Caco-2 (cell line): ENCODE data around the gene BAG3. TPM values are rescaled to one million over a fixed set of nuclear protein-coding genes. Genes with fewer than 3 reads are reported as not detected.

Experiments
- BruUV-seq: library from RNA; stranded (reverse); fragments of 400-500 nt; replicated peaks from 2 replicates; lab custom pipeline; 2021; lab: Mats Ljungman, UMichigan
- CTCF ChIA-PET: fragments of 300-600 bp; sonication (Branson Sonifier 250); formaldehyde crosslinking; loops from one replicate; lab custom pipeline; 2022; ENCODE audit warnings: antibody characterized with exemption; lab: Charles Lee
- POLR2A ChIA-PET: fragments of 300-600 bp; sonication (Branson Sonifier 250); formaldehyde crosslinking; loops from one replicate; lab custom pipeline; 2022; ENCODE audit warnings: antibody characterized with exemption; lab: Charles Lee
- DNase-seq, 2 experiments: peaks; one replicate each; pipeline versions ENCODE4 v3.0.0 to v3.0.0-alpha.2; 2020 to 2022
- H3K27me3 ChIP-seq: replicated peaks from 2 replicates; pipeline ENCODE4 v1.6.0; 2011; ENCODE audit warnings: low read length; ENCODE audit not compliant: control insufficient read depth, insufficient read depth
- H3K36me3 ChIP-seq: 2 replicates; pipeline ENCODE4 v1.5.1; 2011; ENCODE audit warnings: low read length; ENCODE audit not compliant: control insufficient read depth, insufficient read depth
- H3K4me1 ChIP-seq: fragments of 250-450 bp; sonication (Bioruptor Pico); 2 replicates; pipeline ENCODE4 v1.5.1; 2020; ENCODE audit warnings: mild to moderate bottlenecking
- H3K4me3 ChIP-seq: 2 replicates; pipeline ENCODE4 v1.5.1; 2011; ENCODE audit warnings: low read depth, mild to moderate bottlenecking, control low read depth, low read length
- H3K9me3 ChIP-seq: fragments of 250-450 bp; sonication (Bioruptor Pico); 2 replicates; pipeline ENCODE4 v1.5.1; 2020; ENCODE audit warnings: mild to moderate bottlenecking, moderate library complexity
- H3K27ac Mint-ChIP-seq: one replicate; pipeline ENCODE4 v1.8.0; 2022; ENCODE audit warnings: mixed read lengths; ENCODE audit not compliant: unreplicated experiment
- H3K27me3 Mint-ChIP-seq: one replicate; pipeline ENCODE4 v1.8.0; 2022; ENCODE audit warnings: mixed read lengths; ENCODE audit not compliant: insufficient read depth, unreplicated experiment
- H3K36me3 Mint-ChIP-seq: one replicate; pipeline ENCODE4 v1.8.0; 2022; ENCODE audit warnings: mild to moderate bottlenecking, mixed read lengths; ENCODE audit not compliant: insufficient read depth, unreplicated experiment
- H3K4me1 Mint-ChIP-seq: one replicate; pipeline ENCODE4 v1.8.0; 2022; ENCODE audit warnings: low read depth, mixed read lengths; ENCODE audit not compliant: unreplicated experiment
- H3K4me3 Mint-ChIP-seq: one replicate; pipeline ENCODE4 v1.8.0; 2022; ENCODE audit warnings: mild to moderate bottlenecking, moderate library complexity, mixed read lengths; ENCODE audit not compliant: unreplicated experiment
- H3K9me3 Mint-ChIP-seq: one replicate; pipeline ENCODE4 v1.8.0; 2022; ENCODE audit warnings: mixed read lengths; ENCODE audit not compliant: unreplicated experiment
- CTCF ChIP-seq, 2 experiments: fragments of 200-600 bp in 1 of 2; IDR thresholded peaks; 1 replicate in 1 of 2; 2 replicates in 1 of 2; pipeline versions ENCODE4 v1.5.1 to v1.8.0; 2011 to 2022; ENCODE audit warnings: antibody characterized with exemption in 1 of 2, control low read depth in 1 of 2, inconsistent platforms in 1 of 2, low read depth in 1 of 2, low read length in 1 of 2, mild to moderate bottlenecking in 1 of 2, moderate library complexity in 1 of 2; ENCODE audit not compliant: insufficient read depth in 1 of 2, severe bottlenecking in 1 of 2, unreplicated experiment in 1 of 2
- intact Hi-C: fragments of 100-400 bp; cut with micrococcal nuclease; formaldehyde crosslinking; loops from one replicate; pipeline ENCODE4 v1.10.0; 2022; ENCODE audit not compliant: unreplicated experiment
- total RNA-seq: library from RNA; stranded (reverse); gene quantifications from 2 replicates; pipeline ENCODE4 v1.2.3, GENCODE V29; 2022

BAG3 gene
- total RNA-seq, 1 experiment from 2014 or later, result 30.7 TPM

GRCh38 chr10:119677904-119678755 is 26.9 kb downstream of the BAG3 start:
- POLR2A ChIA-PET, result no interaction called here
- H3K27me3 ChIP-seq, result no peaks in the 10 kb centered on the region
- BruUV-seq, result no TSS peak
- peaks cover 29% of the 10 kb centered on the region for H3K36me3 Mint-ChIP-seq
- no peaks in the 10 kb centered on the region for H3K4me1 Mint-ChIP-seq
- no peaks in the 10 kb centered on the region for H3K9me3 ChIP-seq
- no peak for DNase-seq
- CTCF ChIA-PET, result no interaction called here
- no peak overlapping the region for H3K4me3 ChIP-seq
- H3K27me3 Mint-ChIP-seq, result no peaks in the 10 kb centered on the region
- H3K36me3 ChIP-seq, result no peaks in the 10 kb centered on the region
- intact Hi-C loops, result no loop called here
- no peak overlapping the region for H3K27ac Mint-ChIP-seq
- no peak overlapping the region for H3K4me3 Mint-ChIP-seq
- no peaks in the 10 kb centered on the region for H3K4me1 ChIP-seq
- TF ChIP-seq CTCF (IDR thresholded peaks at IDR 0.05; ENCODE audit: insufficient read depth in 1 of 2, low read depth in 1 of 2, low read length in 1 of 2, severe bottlenecking in 1 of 2, unreplicated experiment in 1 of 2), result no peak
- H3K9me3 Mint-ChIP-seq, result no peaks in the 10 kb centered on the region

- Mint-ChIP-seq H3K27ac (no peak overlapping the region), H3K4me1 (no peaks in the 10 kb centered on the region), H3K27me3 (no peaks in the 10 kb centered on the region), H3K36me3 (peaks cover 16% of the 10 kb centered on the region), H3K4me3 (no peak overlapping the region), H3K9me3 (no peaks in the 10 kb centered on the region)
- H3K9me3 ChIP-seq, result no peaks in the 10 kb centered on the region
- no peaks in the 10 kb centered on the region for H3K36me3 ChIP-seq
- no peak overlapping the region for H3K4me3 ChIP-seq
- H3K27me3 ChIP-seq, result no peaks in the 10 kb centered on the region
- CTCF ChIA-PET, result no interaction called here
- H3K4me1 ChIP-seq, result no peaks in the 10 kb centered on the region
- no peak for TF ChIP-seq CTCF (IDR thresholded peaks at IDR 0.05; ENCODE audit: insufficient read depth in 1 of 2, low read depth in 1 of 2, low read length in 1 of 2, severe bottlenecking in 1 of 2, unreplicated experiment in 1 of 2)
- no TSS peak for BruUV-seq
- intact Hi-C loops, result no loop called here
- POLR2A ChIA-PET, result no interaction called here
- DNase-seq, result no peak
These were observed 28.3 kb downstream of the BAG3 start for GRCh38 chr10:119679480-119679829.

GRCh38 chr10:119680050-119680449 is 28.9 kb downstream of the BAG3 start:
- DNase-seq, result no peak
- Mint-ChIP-seq H3K4me1 (no peaks in the 10 kb centered on the region), H3K9me3 (no peaks in the 10 kb centered on the region), H3K36me3 (peaks cover 16% of the 10 kb centered on the region), H3K4me3 (no peak overlapping the region), H3K27ac (no peak overlapping the region), H3K27me3 (no peaks in the 10 kb centered on the region)
- intact Hi-C loops, result loop anchor here (10.0 kb wide), 1 partner anchor 215 kb away; the partner anchor contains the start of gene SEC23IP
- BruUV-seq, result no TSS peak
- no peak overlapping the region for H3K4me3 ChIP-seq
- no peaks in the 10 kb centered on the region for H3K9me3 ChIP-seq
- no peaks in the 10 kb centered on the region for H3K4me1 ChIP-seq
- no peak for TF ChIP-seq CTCF (IDR thresholded peaks at IDR 0.05; ENCODE audit: insufficient read depth in 1 of 2, low read depth in 1 of 2, low read length in 1 of 2, severe bottlenecking in 1 of 2, unreplicated experiment in 1 of 2)
- H3K36me3 ChIP-seq, result no peaks in the 10 kb centered on the region
- no peaks in the 10 kb centered on the region for H3K27me3 ChIP-seq
- POLR2A ChIA-PET, result no interaction called here
- CTCF ChIA-PET, result no interaction called here
